Stimulated activated CD4-positive, alpha-beta T cell treated with anti-CD3 and anti-CD28 coated beads, Interleukin-1b, Interleukin-23, amount 100 ng/mL, for 1 hour (primary cell): ENCODE data around the gene TEAD1.

Experiments used
- DNase-seq, 2 donors: peaks; one replicate each; pipeline ENCODE4 v3.0.0-alpha.2; 2020; ENCODE audit warnings: low read depth in 2 of 2

The TEAD1 gene

GRCh38 chr11:12834630-12835029, 160.4 kb downstream of the TEAD1 start:
- DNase-seq, result no peak

GRCh38 chr11:12835286-12835685, 161.1 kb downstream of the TEAD1 start:
- no peak for DNase-seq

GRCh38 chr11:12838463-12839123, 164.4 kb downstream of the TEAD1 start:
- DNase-seq, result no peak

GRCh38 chr11:12840871-12841660, 166.8 kb downstream of the TEAD1 start:
- no peak for DNase-seq

GRCh38 chr11:12841946-12842630, 167.9 kb downstream of the TEAD1 start:
- no peak for DNase-seq

- DNase-seq, result no peak
Measured at GRCh38 chr11:12842933-12843636, 168.9 kb downstream of the TEAD1 start.

GRCh38 chr11:12845163-12845562, 170.9 kb downstream of the TEAD1 start:
- DNase-seq, result no peak

- DNase-seq, result no peak
Measured at GRCh38 chr11:12845739-12846358, 171.6 kb downstream of the TEAD1 start.

GRCh38 chr11:12846786-12847615, 172.8 kb downstream of the TEAD1 start:
- DNase-seq, result no peak

GRCh38 chr11:12848413-12848812, 174.2 kb downstream of the TEAD1 start:
- DNase-seq, result no peak

- no peak for DNase-seq
Measured at GRCh38 chr11:12853325-12853651, 179.1 kb downstream of the TEAD1 start.

- DNase-seq, result no peak
Measured at GRCh38 chr11:12853652-12854296, 179.6 kb downstream of the TEAD1 start.

- DNase-seq, result no peak
Measured at GRCh38 chr11:12854297-12854661, 180.1 kb downstream of the TEAD1 start.

GRCh38 chr11:12854829-12855228, 180.6 kb downstream of the TEAD1 start:
- DNase-seq, result no peak

- no peak for DNase-seq
Measured at GRCh38 chr11:12856338-12856737, 182.1 kb downstream of the TEAD1 start.

- no peak for DNase-seq
Measured at GRCh38 chr11:12857572-12857971, 183.4 kb downstream of the TEAD1 start.

GRCh38 chr11:12859872-12860657, 185.8 kb downstream of the TEAD1 start:
- DNase-seq, result no peak

- no peak for DNase-seq
Measured at GRCh38 chr11:12860827-12861226, 186.6 kb downstream of the TEAD1 start.

- no peak for DNase-seq
Measured at GRCh38 chr11:12862696-12863469, 188.7 kb downstream of the TEAD1 start.
